Measurements from ENCODE around the gene IL1RN.

DNA sequence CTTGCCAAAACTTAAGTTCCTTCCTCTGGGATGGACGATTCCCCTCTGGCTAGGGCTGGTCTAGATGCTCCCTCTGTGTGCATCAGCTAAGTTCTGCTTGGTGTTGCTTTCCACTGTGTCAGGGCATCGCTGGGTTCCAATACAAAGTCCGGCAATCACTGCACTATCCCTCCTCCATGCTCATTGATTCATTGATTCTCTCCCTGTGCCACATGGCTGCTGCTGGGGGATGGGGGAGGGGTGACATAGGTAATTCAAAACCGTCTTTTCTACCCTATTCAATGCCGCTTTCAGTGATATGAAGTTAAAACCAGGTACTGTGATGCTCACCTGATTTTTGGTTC lies 22.8 kb downstream of the IL1RN start:
- TF ChIP-seq, protein P1, sequence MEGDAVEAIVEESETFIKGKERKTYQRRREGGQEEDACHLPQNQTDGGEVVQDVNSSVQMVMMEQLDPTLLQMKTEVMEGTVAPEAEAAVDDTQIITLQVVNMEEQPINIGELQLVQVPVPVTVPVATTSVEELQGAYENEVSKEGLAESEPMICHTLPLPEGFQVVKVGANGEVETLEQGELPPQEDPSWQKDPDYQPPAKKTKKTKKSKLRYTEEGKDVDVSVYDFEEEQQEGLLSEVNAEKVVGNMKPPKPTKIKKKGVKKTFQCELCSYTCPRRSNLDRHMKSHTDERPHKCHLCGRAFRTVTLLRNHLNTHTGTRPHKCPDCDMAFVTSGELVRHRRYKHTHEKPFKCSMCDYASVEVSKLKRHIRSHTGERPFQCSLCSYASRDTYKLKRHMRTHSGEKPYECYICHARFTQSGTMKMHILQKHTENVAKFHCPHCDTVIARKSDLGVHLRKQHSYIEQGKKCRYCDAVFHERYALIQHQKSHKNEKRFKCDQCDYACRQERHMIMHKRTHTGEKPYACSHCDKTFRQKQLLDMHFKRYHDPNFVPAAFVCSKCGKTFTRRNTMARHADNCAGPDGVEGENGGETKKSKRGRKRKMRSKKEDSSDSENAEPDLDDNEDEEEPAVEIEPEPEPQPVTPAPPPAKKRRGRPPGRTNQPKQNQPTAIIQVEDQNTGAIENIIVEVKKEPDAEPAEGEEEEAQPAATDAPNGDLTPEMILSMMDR (IDR thresholded peaks at IDR 0.05) = no peak
- TF ChIP-seq POLR2AphosphoS5 (IDR thresholded peaks at IDR 0.05) (no peak), POLR2A (IDR thresholded peaks at IDR 0.05) (no peak), EP300 (IDR thresholded peaks at IDR 0.05) (no peak)
